Peyer's patch (tissue), 4 donors: ENCODE data around the gene BCKDHB.

ENCODE experiments used
- POLR2A ChIP-seq, 2 donors: fragments of 450-650 bp; IDR thresholded peaks; one replicate each; pipeline ENCODE4 v1.5.1; 2017; ENCODE audit warnings: antibody characterized with exemption in 2 of 2, mild to moderate bottlenecking in 2 of 2, moderate library complexity in 2 of 2
- TF ChIP-seq, protein P1 (sequence below), 6 experiments: fragments of 450-650 bp in 4 of 6; fragments of 200-600 bp in 2 of 6; sonication (generic) in 1 of 6; IDR thresholded peaks; one replicate each; pipeline ENCODE4 v1.5.1; 2017 to 2019; ENCODE audit warnings: antibody characterized with exemption in 6 of 6, mild to moderate bottlenecking in 3 of 6, moderate library complexity in 1 of 6

DNA sequence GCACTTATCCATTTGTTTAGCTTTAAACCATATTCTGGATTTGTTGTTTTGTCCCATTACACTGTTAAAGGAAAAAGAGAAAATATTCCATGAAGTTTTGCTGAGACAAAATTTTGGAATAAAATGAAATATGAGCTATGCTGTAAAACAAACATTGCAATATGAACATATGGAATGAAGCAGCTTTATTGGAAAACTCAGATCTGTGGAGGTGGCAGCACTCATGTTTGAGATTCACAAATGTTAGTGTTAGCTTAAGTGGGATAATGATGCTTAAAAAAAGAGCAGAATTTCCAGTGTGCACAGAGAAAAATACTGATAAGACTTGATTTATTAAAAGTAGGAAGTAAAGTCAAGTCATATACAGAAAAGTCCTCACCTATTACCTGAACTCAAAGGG lies 196.2 kb downstream of the BCKDHB start:
- TF ChIP-seq, protein P1, sequence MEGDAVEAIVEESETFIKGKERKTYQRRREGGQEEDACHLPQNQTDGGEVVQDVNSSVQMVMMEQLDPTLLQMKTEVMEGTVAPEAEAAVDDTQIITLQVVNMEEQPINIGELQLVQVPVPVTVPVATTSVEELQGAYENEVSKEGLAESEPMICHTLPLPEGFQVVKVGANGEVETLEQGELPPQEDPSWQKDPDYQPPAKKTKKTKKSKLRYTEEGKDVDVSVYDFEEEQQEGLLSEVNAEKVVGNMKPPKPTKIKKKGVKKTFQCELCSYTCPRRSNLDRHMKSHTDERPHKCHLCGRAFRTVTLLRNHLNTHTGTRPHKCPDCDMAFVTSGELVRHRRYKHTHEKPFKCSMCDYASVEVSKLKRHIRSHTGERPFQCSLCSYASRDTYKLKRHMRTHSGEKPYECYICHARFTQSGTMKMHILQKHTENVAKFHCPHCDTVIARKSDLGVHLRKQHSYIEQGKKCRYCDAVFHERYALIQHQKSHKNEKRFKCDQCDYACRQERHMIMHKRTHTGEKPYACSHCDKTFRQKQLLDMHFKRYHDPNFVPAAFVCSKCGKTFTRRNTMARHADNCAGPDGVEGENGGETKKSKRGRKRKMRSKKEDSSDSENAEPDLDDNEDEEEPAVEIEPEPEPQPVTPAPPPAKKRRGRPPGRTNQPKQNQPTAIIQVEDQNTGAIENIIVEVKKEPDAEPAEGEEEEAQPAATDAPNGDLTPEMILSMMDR (IDR thresholded peaks at IDR 0.05), result no peak
- no peak for TF ChIP-seq POLR2A (IDR thresholded peaks at IDR 0.05)
